OCI-LY7 (cell line): Measurements from ENCODE around the gene PCNT.

Experiments
- CTCF ChIP-seq: fragments of 200-600 bp; sonication (generic); conservative IDR thresholded peaks from 2 replicates; pipeline ENCODE4 v1.5.1; 2014; ENCODE audit warnings: mild to moderate bottlenecking, antibody characterized with exemption, low read length, moderate library complexity, mixed read lengths
- EZH2phosphoT487 ChIP-seq: fragments of 200-600 bp; sonication (generic); IDR thresholded peaks from 2 replicates; pipeline ENCODE4 v1.6.1; 2018; ENCODE audit warnings: low read depth, borderline replicate concordance, mild to moderate bottlenecking, mixed run types, antibody characterized with exemption, low read length, moderate library complexity, mixed read lengths

DNA sequence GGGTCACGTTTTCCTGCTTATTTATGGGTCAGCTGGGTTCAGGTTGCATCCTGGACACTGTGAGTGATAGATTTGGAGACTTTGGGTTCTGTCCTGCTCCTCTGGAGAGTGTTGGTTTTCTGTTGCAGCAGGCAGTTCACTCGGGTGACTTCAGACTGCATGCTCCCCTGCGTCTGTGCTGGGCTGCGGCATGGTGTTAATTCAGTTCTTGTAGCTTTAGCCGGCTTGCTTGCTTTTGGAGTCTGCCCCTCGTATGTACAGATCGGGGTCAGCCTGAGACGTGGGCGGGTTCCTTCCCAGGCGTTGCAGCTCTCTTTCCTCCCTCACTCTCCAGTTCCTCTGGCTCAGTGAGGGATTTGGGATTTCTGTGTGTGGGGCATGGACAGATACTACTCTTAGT is 38.0 kb downstream of the PCNT start:
- TF ChIP-seq CTCF: no peak
- TF ChIP-seq EZH2phosphoT487: no peak
